Stimulated activated CD8-positive, alpha-beta memory T cell treated with anti-CD3 and anti-CD28 coated beads, Interleukin-4, amount 100 ng/mL, for 4 hours (primary cell): ENCODE results near the gene GPBP1.
"Not testable (repeated sequence)": the region's sequence is repeated elsewhere in the genome, so short reads cannot be mapped to it uniquely, and the experiment has no call there.

ENCODE experiments used
- DNase-seq, 2 donors: peaks; one replicate each; pipeline ENCODE4 v3.0.0-alpha.2; 2020; ENCODE audit warnings: low read depth in 2 of 2, low spot score in 1 of 2

The GPBP1 gene

GRCh38 chr5:57276353-57276752, 102.5 kb downstream of the GPBP1 start:
- no peak for DNase-seq

- DNase-seq: no peak
These were observed 103.2 kb downstream of the GPBP1 start for GRCh38 chr5:57277085-57277484.

DNA sequence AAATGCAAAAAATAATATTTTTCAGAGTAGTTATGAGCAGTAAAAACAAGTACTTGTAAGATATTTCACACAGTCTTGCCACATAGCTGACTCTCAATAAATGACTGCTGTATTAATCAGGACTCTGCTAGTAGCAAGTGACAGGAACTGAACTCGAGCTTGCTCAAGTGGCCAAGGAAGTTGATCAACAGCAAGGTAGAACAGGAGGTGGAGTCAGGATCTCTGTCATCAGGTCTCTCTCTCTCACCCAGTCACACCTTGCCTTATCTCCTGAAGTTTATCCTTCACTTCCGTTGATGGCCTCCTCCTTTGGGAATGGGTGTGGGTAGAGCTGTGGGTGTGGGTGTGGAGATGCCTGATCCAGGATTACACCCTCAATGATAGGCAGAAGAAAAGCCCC, 107.0 kb downstream of the GPBP1 start:
- no peak for DNase-seq

GRCh38 chr5:57285084-57285483, 111.2 kb downstream of the GPBP1 start:
- DNase-seq: not testable (repeated sequence)

GRCh38 chr5:57291894-57292293, 118.0 kb downstream of the GPBP1 start:
- DNase-seq: no peak

GRCh38 chr5:57292336-57292735, 118.5 kb downstream of the GPBP1 start:
- DNase-seq: no peak

GRCh38 chr5:57298295-57298984, 124.6 kb downstream of the GPBP1 start:
- peak; percentile 60 to 81 for DNase-seq

DNA sequence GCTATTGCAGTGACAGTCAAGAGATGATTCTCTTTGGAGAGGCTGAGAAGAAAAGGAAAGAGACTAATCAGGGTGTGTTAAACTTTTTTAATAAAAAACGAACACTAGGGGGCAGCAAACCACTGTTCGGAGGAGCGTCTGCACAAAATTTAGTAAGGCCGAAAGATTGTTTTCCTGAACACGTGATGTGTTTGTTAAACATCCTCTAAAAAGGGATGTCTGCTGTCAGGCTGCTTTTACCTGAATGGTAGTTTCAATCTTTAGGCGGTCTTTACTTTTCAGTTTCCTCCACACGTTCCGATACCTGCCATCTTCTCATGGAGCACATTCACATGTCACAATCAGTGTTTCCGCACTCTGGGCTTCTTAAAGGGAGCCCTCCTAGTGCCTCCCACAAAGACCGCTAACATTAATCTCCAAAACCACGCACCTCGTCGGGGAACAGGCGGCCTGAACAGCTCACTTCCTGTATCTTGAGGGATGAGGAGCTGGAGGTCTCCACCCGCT, 125.2 kb downstream of the GPBP1 start:
- no peak for DNase-seq

- DNase-seq: no peak
These were observed 126.1 kb downstream of the GPBP1 start for GRCh38 chr5:57299986-57300385.

DNA sequence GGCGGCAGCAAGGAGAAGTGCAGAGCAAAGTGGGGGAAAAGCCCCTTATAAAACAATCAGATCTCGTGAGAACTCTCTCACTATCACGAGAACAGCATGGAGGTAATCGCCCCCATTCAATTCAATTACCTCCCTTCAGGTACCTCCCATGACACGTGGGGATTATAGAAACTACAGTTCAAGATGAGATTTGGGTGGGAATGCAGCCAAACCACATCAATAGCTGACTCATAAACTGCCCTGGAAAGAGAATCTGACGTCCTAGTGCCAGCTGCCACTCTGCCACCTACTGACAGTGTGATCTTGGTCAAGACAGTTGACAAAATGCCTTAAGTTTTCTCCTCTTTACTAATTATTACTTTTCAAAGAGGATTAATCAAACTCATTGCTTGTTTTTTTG, 128.3 kb downstream of the GPBP1 start:
- DNase-seq: peak in 1 of 2 donors; percentile 3

GRCh38 chr5:57302643-57303042, 128.8 kb downstream of the GPBP1 start:
- DNase-seq: no peak

DNA sequence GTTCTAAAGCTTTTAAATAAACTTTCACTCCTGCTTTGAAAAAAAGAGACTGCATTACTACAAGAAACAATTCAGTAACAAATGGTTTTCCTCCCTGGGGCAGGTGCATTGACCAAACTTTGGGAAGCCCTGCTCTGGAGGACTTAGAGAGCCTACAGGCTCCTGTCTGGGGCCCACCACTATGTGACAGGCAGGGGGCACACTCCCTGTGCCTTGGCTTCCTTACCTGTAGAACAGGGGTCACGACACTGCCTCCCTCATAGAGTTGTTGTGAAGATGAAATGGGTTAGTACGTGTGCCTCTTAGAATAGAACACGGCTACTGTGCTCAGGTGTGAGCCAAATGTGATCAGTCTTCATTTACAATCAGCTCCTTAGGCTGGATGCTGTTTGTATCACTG, 130.1 kb downstream of the GPBP1 start:
- no peak for DNase-seq

DNA sequence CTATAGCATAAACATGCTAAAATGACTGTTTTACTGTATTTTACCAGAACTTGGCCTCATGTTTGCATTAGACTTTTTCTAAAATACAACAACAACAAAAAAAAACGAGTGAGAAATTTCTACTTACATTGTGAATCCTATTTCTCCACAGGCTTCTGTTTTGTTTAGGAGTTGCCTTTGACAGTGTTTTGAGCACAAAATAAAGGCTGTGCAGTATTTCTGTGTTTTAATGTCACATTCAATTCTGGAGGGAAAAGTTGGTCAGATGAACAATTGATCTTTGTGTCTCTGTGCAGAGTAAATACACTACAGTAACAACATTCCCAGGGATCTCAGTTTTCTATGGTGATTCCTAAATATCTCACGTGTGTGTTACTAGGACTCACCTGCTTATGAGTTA, 131.1 kb downstream of the GPBP1 start:
- no peak for DNase-seq

GRCh38 chr5:57306359-57306758, 132.5 kb downstream of the GPBP1 start:
- no peak for DNase-seq

DNA sequence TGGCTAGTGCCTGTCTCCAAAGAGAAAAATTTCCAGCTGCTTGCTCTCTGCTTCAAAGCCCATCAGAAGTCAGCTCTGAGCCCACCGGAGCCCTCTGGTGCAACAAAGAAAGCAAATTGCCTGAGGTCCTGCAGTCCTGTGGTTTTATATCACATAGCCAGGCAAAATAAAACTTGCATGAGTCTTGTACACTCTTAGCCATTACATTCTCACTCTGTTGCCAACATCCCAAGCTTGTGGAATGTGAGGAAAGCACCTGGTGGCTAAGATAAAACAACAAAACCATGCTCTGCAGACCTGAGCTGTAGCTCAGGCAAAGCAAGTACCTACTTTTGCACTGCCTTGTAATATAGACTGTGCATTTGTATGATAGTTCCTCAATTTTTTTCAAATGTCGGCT, 133.7 kb downstream of the GPBP1 start:
- DNase-seq: no peak

DNA sequence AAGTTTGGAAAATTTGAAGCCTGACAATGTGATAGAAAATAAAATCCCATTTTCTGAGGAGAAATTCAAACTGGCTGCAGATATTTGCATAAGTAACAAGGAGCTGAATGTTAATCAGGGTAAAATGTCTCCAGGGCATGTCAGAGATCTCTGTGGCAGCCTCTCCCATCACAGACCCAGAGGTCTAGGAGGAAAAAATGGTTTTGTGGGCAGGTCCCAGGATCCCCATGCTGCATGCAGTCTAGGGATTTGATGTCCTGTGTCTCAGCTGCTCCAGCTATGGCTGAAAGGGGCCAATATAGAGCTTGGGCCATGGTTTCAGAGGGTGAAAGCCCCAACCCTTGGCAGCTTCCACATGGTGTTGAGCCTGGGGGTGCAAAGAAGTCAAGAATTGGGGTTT, 135.2 kb downstream of the GPBP1 start:
- not testable (repeated sequence) for DNase-seq

DNA sequence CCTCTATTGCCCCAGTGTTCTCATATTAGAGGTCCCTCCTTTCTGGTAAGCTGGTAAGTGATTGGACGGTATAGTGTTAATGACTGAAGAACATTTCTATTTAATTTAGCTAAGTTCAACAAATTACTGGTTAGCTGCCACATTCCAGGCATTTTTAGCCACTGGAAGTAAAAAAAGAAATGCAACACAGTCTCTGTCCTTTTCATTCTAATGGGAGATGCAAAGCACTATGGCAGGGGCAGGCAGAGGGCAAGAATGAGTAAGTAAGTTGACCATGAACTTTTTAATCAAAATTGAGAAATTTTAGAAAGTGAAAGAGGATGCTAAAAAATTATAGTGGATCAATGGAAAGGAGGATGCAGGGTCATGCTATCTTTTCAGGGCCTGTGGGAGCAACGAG, 137.4 kb downstream of the GPBP1 start:
- no peak for DNase-seq

DNA sequence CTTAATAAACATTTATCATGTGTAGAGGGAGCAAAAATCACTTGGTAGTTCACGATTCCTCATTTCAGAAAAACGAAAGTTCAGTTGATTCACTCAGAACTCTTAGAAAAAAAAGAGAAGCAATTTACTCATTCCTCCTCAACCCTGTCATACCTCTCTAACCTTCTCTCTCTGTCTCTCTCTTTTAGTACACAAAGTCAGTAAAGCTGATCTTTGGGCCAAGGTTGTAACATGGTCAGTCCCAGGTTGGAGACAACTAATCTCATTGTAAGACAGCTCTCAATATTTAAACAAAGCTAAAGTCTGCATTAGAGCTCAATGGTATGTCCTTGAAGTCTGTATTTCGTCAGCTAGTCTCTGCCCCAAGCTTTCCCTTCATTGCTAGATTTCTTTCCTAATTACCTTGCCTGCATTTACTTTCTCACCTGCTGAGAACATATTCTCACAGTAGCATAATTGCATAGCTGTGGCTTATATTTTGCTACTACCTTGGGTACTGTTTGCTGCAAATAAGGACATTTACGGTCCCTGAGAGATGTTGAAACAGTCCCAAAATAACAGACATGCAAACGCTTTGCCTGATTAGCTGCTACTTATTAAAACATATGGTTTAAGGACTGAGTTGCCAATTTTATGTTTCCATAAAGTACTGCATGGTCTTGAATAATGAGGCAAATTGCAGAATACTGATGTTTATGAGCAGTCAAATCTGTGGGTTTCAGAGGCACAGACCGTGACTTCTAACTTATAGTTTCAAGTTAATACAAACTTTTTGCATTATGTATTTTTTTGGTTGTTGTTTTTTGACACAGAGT, 138.3 kb downstream of the GPBP1 start:
- no peak for DNase-seq

GRCh38 chr5:57313716-57314115, 139.9 kb downstream of the GPBP1 start:
- DNase-seq: no peak
